ENCODE measurements around the gene RIMKLB.
"Not testable (repeated sequence)": the region's sequence is repeated elsewhere in the genome, so short reads cannot be mapped to it uniquely, and the experiment has no call there.

Gene RIMKLB

DNA sequence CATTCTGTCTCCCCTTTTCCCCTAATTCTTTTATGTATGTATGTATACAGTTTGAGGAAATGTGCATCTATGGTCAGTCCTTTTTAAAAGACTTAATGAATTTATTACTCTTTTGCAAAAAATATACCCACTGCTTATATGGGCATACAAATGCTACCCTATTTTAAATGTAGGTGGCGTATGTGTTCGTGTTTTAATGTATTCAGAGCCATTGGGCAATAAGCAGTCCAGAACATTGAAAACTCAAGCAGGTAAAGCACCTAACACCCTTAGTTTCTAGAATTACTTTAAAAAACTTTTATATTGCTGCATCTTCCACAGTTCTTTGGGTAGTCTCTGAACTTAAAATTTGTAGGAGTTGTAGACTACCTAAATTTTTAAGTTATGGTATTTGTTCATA is 82.1 kb downstream of the RIMKLB start:
- no peak for DNase-seq (ENCODE audit: low spot score)

- DNase-seq (ENCODE audit: low spot score), result peak; percentile 21
Measured at GRCh38 chr12:8780389-8780788, 82.6 kb downstream of the RIMKLB start.

- DNase-seq (ENCODE audit: low spot score), result no peak
Measured at GRCh38 chr12:8781381-8782127, 83.8 kb downstream of the RIMKLB start.

GRCh38 chr12:8784290-8784888 is 86.6 kb downstream of the RIMKLB start:
- no peak for DNase-seq (ENCODE audit: low spot score)

DNA sequence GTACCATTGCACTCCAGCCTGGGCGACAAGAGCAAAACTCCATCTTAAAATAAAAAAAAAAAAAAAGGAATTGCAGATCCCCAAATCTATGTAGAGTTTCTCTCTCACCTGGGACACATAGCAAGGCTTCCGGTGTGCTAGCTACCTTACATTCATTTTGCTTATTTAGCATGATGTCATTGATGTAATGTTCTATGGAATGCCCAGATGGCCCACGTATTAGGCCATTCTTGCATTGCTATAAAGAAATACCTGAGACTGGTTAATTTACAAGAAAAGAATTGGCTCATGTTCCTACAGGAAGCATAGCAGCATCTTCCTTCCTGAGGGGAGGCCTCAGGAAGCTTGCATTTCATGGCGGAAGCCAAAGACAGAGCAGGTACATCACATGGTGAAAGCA is 87.7 kb downstream of the RIMKLB start:
- no peak for DNase-seq (ENCODE audit: low spot score)

DNA sequence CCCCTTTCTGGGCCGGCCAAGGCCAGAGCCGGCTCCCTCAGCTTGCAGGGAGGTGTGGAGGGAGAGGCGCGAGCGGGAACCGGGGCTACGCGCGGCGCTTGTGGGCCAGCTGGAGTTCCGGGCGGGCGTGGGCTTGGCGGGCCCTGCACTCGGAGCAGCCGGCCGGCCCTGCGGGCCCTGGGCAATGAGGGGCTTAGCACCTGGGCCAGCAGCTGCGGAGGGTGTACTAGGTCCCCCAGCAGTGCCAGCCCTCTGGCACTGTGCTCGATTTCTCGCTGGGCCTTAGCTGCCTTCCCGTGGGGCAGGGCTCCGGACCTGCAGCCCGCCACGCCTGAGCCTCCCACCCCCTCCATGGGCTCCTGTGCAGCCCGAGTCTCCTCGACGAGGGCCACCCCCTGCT is 89.4 kb downstream of the RIMKLB start:
- DNase-seq (ENCODE audit: low spot score), result not testable (repeated sequence)

GRCh38 chr12:8788706-8789105 is 90.9 kb downstream of the RIMKLB start:
- DNase-seq (ENCODE audit: low spot score), result not testable (repeated sequence)

GRCh38 chr12:8789341-8790013 is 91.7 kb downstream of the RIMKLB start:
- DNase-seq (ENCODE audit: low spot score), result not testable (repeated sequence)

- DNase-seq (ENCODE audit: low spot score), result not testable (repeated sequence)
Measured at GRCh38 chr12:8793226-8793625, 95.4 kb downstream of the RIMKLB start.

GRCh38 chr12:8794611-8795010 is 96.8 kb downstream of the RIMKLB start:
- not testable (repeated sequence) for DNase-seq (ENCODE audit: low spot score)

DNA sequence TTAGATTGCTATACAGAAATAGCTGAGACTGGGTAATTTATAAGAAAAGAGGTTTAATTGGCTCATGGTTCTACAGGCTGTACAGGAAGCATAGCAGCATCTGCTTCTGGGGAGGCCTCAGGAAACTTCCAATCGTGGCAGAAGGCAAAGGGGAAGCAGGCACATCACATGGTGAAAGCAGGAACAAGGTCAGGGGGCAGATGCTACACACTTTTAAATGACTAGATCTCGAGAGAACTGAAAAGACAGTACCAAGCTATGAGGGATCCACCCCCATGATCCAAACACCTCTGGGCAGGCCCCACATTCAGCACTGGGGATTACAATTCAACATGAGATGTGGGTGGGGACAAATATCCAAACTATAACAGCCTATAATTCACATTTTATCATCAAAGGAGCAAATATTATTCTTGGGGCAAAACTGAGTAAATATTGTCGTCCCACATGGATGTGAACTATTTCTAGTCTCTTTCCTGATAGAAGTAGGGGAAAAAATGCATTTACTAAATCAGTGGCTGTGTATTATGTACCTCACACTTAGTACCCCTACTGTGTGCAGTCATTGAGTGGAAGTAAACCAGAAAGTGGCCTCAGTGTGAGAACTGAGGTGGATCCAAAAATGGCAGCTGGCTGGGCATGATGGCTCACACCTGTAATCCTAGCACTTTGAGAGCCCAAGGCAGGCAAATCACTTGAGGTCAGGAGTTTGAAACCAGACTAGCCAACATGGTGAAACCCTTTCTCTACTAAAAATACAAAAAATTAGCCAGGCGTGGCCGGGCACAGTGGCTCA is 99.2 kb downstream of the RIMKLB start:
- DNase-seq (ENCODE audit: low spot score), result no peak

GRCh38 chr12:8801213-8801612 is 103.4 kb downstream of the RIMKLB start:
- DNase-seq (ENCODE audit: low spot score), result not testable (repeated sequence)

DNA sequence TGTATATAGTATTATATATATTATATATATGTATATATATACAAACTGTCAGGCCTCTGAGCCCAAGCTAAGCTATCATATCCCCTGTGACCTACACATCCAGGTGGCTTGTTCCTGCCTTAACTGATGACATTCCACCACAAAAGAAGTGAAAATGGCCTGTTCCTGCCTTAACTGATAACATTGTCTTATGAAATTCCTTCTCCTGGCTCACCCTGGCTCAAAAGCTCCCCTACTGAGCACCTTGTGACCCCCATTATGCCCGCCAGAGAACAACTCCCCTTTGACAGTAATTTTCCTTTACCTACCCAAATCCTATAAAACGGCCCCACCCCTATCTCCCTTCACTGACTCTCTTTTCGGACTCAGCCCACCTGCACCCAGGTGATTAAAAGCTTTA is 107.0 kb downstream of the RIMKLB start:
- not testable (repeated sequence) for DNase-seq (ENCODE audit: low spot score)

GRCh38 chr12:8805487-8805886 is 107.7 kb downstream of the RIMKLB start:
- DNase-seq (ENCODE audit: low spot score), result not testable (repeated sequence)

DNA sequence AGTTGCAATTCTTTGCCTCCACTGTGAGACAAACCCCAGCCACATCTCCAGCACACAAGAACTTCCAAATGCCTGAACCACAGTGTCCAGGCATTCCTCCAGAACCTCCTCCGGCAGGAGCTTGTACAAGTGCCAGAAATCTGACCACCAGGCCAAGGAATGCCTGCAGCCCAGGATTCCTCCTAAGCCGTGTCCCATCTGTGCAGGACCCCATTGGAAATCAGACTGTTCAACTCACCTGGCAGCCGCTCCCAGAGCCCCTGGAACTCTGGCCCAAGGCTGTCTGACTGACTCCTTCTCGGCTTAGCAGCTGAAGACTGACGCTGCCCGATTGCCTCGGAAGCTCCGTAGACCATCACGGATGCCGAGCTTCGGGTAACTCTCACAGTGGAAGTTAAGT is 109.3 kb downstream of the RIMKLB start:
- not testable (repeated sequence) for DNase-seq (ENCODE audit: low spot score)

GRCh38 chr12:8810112-8810511 is 112.3 kb downstream of the RIMKLB start:
- DNase-seq (ENCODE audit: low spot score), result not testable (repeated sequence)

- DNase-seq (ENCODE audit: low spot score), result no peak
Measured at GRCh38 chr12:8813572-8814357, 116.0 kb downstream of the RIMKLB start.

- DNase-seq (ENCODE audit: low spot score), result no peak
Measured at GRCh38 chr12:8816448-8817050, 118.8 kb downstream of the RIMKLB start.

DNA sequence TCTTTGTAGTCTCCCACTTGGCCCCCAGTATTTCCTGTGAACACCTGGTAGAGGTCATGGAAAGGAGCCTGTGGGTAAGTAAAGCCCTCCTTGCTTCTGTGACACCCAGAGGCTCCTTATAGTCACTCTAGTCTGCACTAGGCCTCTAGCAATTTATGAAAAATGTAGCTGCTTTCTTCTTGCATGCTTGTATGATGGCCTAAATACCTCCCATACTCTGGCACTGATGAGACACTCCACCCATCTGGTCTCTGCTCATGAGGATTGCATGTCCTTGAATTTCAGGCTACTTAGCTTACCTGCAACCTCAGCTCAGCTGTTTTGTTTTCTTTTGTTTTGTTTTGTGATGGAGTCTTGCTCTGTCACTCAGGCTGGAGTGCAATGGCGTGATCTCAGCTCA is 120.1 kb downstream of the RIMKLB start:
- no peak for DNase-seq (ENCODE audit: low spot score)

- no peak for DNase-seq (ENCODE audit: low spot score)
Measured at GRCh38 chr12:8818526-8818925, 120.7 kb downstream of the RIMKLB start.

- no peak for DNase-seq (ENCODE audit: low spot score)
Measured at GRCh38 chr12:8819666-8819980, 121.8 kb downstream of the RIMKLB start.
